GM10266 (cell line): ENCODE measurements around the gene SERPING1.

Source experiments
- DNase-seq: peaks from one replicate; pipeline ENCODE4 v3.0.0; 2012; ENCODE audit errors: extremely low spot score
- CTCF ChIP-seq: IDR thresholded peaks from 2 replicates; pipeline ENCODE4 v1.5.1; 2012; ENCODE audit warnings: mild to moderate bottlenecking, low read depth; ENCODE audit not compliant: control insufficient read depth, insufficient read depth; ENCODE audit errors: missing control alignments

Gene SERPING1

GRCh38 chr11:57614234-57614772 is 16.8 kb downstream of the SERPING1 start:
- DNase-seq: no peak
- TF ChIP-seq CTCF: no peak

GRCh38 chr11:57615308-57615707 is 17.8 kb downstream of the SERPING1 start:
- TF ChIP-seq CTCF: no peak

GRCh38 chr11:57616595-57616994 is 19.1 kb downstream of the SERPING1 start:
- no peak for TF ChIP-seq CTCF
- DNase-seq: no peak

More at GRCh38 chr11:57615308-57615707, 17.8 kb downstream of the SERPING1 start:
- no peak for DNase-seq

GRCh38 chr11:57618438-57618837 is 21.0 kb downstream of the SERPING1 start:
- DNase-seq: no peak

GRCh38 chr11:57619331-57619730 is 21.8 kb downstream of the SERPING1 start:
- TF ChIP-seq CTCF: no peak
- DNase-seq: no peak

More at GRCh38 chr11:57618438-57618837, 21.0 kb downstream of the SERPING1 start:
- TF ChIP-seq CTCF: no peak

GRCh38 chr11:57620467-57620866 is 23.0 kb downstream of the SERPING1 start:
- TF ChIP-seq CTCF: no peak
- no peak for DNase-seq

- no peak for TF ChIP-seq CTCF
- no peak for DNase-seq
These were observed 24.8 kb downstream of the SERPING1 start for GRCh38 chr11:57622263-57622662.
